ENCODE measurements around the gene MAP6.

Gene MAP6

DNA sequence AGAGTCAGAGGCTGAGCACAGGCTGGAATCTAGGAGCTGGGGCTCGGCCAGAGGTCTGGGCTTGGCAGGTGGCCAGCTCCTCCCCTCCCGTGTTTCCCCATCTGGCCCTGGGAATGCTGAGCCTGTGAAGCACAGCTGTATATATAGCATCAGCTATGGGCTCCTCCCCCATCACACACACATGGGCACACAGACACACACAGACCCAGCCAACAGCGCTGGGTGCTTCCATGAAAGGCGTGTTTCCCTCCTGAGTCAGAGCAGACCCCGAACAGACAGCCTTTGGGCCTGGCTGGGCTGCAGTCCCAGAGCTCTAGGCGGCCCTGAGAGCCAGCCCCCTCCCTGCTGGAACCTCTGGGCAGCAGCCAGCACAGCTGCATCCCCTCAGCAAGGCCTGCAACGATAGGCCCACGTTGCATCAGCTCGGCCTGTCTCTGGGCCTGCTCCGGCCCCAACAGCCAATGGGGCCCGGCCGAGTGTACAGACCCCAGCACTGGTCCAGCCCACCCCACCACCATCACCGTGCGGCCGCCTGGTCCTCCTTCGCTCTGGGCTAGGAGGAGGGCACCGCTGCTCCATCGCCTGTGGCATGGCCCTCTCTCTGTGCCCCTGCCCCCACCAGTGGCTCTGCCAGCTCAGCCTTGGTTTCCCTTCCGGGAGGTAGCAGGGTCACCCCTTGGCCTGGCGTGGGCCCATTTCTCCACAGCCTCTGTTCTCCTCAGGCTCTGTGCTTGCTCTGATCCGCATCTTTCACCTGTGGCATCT is 114.4 kb downstream of the MAP6 start:
- no peak for DNase-seq (ENCODE audit: low spot score)
- in situ Hi-C loops (cut with MboI; ENCODE audit: low sequenced_read_pairs, unreplicated experiment) = no loop called here
- TF ChIP-seq, protein P1, sequence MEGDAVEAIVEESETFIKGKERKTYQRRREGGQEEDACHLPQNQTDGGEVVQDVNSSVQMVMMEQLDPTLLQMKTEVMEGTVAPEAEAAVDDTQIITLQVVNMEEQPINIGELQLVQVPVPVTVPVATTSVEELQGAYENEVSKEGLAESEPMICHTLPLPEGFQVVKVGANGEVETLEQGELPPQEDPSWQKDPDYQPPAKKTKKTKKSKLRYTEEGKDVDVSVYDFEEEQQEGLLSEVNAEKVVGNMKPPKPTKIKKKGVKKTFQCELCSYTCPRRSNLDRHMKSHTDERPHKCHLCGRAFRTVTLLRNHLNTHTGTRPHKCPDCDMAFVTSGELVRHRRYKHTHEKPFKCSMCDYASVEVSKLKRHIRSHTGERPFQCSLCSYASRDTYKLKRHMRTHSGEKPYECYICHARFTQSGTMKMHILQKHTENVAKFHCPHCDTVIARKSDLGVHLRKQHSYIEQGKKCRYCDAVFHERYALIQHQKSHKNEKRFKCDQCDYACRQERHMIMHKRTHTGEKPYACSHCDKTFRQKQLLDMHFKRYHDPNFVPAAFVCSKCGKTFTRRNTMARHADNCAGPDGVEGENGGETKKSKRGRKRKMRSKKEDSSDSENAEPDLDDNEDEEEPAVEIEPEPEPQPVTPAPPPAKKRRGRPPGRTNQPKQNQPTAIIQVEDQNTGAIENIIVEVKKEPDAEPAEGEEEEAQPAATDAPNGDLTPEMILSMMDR (IDR thresholded peaks at IDR 0.05; ENCODE audit: borderline replicate concordance, control extremely low read depth, extremely low read depth, insufficient read depth, missing control alignments) = no peak

DNA sequence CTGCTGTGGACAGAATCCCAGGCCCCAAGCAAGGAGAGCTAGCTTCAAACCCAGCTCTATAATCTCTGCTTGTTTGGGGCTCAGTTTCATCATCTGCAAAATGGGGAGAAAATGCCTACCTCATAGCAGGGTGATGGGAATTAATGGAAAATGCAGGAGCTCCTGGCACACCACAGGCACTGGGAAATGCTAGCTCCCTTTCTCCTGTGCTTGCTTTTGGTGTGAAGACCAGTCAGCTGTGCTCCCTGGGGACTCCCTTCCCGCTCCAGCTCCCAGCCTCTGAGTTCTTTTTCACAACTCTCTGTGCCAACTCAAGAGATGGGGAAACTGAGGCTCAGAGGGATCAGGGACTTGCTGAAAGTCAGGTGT is 115.0 kb downstream of the MAP6 start:
- TF ChIP-seq, protein P1 (IDR thresholded peaks at IDR 0.05; ENCODE audit: borderline replicate concordance, control extremely low read depth, extremely low read depth, insufficient read depth, missing control alignments) = no peak
- no peak for DNase-seq (ENCODE audit: low spot score)
- in situ Hi-C loops (cut with MboI; ENCODE audit: low sequenced_read_pairs, unreplicated experiment) = no loop called here

DNA sequence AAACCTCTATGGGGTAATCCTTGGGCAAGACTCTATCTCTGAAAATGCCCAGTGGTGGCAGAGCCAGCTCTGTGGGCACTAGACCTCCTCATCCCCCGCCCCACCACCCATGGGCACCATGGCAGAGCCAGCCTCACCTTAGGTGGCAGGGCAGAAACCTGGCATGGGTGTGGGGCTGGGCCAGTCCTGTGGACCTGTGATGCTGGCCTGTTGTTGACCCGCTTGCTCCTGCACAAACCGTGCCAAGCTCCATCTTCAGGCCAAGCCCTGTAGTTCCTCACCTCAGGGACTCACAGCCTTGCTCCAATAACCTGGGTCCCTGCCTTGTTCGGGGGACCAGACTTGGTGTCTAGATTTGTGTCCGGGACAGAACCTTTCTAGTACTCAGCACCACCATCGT is 115.7 kb downstream of the MAP6 start:
- in situ Hi-C loops (cut with MboI; ENCODE audit: low sequenced_read_pairs, unreplicated experiment) = no loop called here
- no peak for DNase-seq (ENCODE audit: low spot score)
- TF ChIP-seq, protein P1 (IDR thresholded peaks at IDR 0.05; ENCODE audit: borderline replicate concordance, control extremely low read depth, extremely low read depth, insufficient read depth, missing control alignments) = no peak

DNA sequence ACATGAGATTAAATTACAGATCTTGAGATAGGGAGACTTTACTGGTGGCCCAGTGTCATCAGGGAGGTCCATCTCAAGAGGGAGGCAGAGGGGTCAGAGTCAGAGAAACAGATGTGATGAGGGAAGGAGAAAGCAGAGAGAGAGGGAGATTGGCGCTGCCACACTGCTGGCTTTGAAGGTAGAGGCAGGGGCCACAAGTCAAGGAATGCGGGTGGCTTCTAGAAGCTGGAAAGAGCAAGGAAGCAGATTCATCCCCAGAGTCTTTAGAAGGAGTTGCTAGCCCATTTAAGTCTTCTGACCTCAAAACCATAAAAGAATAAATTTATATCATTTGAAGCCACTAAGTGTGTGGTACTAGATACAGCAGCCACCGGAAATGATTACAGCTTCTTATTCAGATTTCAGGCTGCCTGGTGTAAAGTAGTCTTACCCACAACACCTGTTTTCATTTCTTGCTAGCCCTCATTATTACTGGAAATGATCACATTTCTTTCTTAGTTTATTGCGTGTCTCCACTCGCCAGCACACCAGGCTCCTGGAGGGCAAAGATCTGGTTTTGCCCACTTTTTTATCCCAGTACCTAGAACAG is 119.4 kb downstream of the MAP6 start:
- TF ChIP-seq, protein P1 (IDR thresholded peaks at IDR 0.05; ENCODE audit: borderline replicate concordance, control extremely low read depth, extremely low read depth, insufficient read depth, missing control alignments) = no peak
- no peak for DNase-seq (ENCODE audit: low spot score)
- in situ Hi-C loops (cut with MboI; ENCODE audit: low sequenced_read_pairs, unreplicated experiment) = no loop called here

DNA sequence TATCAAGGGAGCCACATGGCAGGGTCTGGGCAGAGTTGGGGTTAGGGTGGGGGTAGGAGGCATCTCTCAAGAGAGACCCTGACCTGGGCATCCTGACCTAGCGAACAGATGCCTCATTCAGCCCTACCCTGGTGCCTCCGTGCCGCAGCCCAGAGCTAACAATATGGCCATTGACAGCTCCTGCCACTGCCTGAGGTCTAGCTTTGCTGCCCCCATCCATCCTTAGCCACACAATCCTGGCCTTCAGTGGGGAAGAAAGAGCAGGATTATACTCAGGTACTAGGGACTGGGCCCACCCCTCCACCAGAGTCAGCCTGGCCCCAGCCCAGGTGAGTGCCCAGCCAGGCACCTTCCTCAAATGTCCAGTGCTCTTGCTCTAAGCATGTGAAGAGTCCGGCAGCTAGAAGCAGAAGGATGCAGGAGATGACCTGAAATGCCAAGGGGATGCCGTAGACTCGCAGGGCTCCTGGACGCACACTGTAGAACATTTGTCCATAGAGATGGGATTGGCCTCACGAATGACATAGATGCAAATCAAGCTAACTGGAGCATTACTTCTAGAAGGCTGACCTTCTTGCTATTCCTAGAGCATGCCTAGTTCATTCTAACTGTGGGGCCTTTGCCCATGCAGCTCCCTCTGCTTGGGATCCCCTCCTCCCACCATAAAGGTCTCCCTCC is 120.1 kb downstream of the MAP6 start:
- in situ Hi-C loops (cut with MboI; ENCODE audit: low sequenced_read_pairs, unreplicated experiment) = no loop called here
- TF ChIP-seq, protein P1 (IDR thresholded peaks at IDR 0.05; ENCODE audit: borderline replicate concordance, control extremely low read depth, extremely low read depth, insufficient read depth, missing control alignments) = no peak
- no peak for DNase-seq (ENCODE audit: low spot score)

DNA sequence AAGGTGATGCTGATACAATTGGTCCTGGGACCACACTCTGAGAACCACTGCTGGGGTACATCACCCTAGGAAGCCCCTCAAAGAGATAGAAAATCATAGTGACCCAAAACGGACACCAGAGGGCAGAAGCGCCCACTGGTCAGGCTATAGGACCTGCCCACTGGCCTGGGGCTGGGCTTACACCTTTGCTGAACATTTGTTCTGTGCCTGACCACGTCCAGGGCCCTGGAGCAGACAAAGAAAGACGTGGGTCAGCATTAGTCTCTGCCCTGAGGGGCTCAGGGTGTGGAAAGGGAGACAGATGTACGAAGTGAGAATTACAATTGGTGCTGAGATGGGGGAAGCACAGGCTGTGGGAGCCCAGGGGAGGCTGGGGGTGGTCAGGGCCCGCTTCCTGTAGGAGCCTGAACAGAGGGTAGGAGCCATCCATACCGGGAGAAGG is 121.2 kb downstream of the MAP6 start:
- TF ChIP-seq, protein P1 (IDR thresholded peaks at IDR 0.05; ENCODE audit: borderline replicate concordance, control extremely low read depth, extremely low read depth, insufficient read depth, missing control alignments) = peak; percentile 50
- peak; percentile 81 for DNase-seq (ENCODE audit: low spot score)
- in situ Hi-C loops (cut with MboI; ENCODE audit: low sequenced_read_pairs, unreplicated experiment) = no loop called here

All from GM13976 (cell line).